Testis (tissue), 2 donors: ENCODE measurements around the gene MEIS2.

Experiments
- CTCF ChIP-seq, 3 experiments: fragments of 450-650 bp in 2 of 3; fragments of 200-600 bp in 1 of 3; sonication (generic) in 1 of 3; IDR thresholded peaks; one replicate each; pipeline ENCODE4 v1.5.1; 2016 to 2019; ENCODE audit warnings: antibody characterized with exemption in 3 of 3, mild to moderate bottlenecking in 2 of 3, moderate library complexity in 1 of 3
- POLR2A ChIP-seq: fragments of 450-650 bp; IDR thresholded peaks from one replicate; pipeline ENCODE4 v1.6.1; 2017; ENCODE audit warnings: antibody characterized with exemption, mild to moderate bottlenecking, moderate library complexity

GRCh38 chr15:36933255-36933990 is 166.9 kb downstream of the MEIS2 start:
- TF ChIP-seq CTCF (IDR thresholded peaks at IDR 0.05) (no peak), POLR2A (no peak)
